ENCODE data around the gene SLCO3A1.

SLCO3A1 gene

DNA sequence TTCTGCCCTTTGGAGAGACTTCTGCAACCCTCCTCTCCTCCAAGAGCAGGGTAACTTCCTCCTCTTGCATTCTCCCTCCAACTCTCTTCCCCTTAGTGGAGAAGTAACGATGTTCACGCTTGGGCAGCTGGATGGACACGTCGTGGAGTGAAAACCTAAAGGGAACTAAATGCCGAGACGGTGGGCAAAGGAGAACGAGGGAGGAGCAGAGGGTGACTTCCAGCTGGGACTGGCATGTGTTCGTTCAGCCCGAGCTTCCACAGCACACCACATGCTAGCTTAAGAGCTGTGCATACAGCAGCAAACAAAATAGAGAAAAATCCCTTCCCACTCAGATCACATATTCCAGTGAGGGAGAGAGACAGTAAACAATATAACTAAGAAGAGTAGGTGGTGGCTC lies 179.8 kb downstream of the SLCO3A1 start:
- Histone ChIP-seq H3K36me3 (no peaks in the 10 kb centered on the region), H3K27me3 (no peaks in the 10 kb centered on the region), H3K4me1 (peaks cover 8% of the 10 kb centered on the region), H3K4me3 (ENCODE audit: low read depth, low read length) (no peak overlapping the region), H3K9me3 (no peaks in the 10 kb centered on the region)
- TF ChIP-seq, protein P1, sequence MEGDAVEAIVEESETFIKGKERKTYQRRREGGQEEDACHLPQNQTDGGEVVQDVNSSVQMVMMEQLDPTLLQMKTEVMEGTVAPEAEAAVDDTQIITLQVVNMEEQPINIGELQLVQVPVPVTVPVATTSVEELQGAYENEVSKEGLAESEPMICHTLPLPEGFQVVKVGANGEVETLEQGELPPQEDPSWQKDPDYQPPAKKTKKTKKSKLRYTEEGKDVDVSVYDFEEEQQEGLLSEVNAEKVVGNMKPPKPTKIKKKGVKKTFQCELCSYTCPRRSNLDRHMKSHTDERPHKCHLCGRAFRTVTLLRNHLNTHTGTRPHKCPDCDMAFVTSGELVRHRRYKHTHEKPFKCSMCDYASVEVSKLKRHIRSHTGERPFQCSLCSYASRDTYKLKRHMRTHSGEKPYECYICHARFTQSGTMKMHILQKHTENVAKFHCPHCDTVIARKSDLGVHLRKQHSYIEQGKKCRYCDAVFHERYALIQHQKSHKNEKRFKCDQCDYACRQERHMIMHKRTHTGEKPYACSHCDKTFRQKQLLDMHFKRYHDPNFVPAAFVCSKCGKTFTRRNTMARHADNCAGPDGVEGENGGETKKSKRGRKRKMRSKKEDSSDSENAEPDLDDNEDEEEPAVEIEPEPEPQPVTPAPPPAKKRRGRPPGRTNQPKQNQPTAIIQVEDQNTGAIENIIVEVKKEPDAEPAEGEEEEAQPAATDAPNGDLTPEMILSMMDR (IDR thresholded peaks at IDR 0.05; ENCODE audit: low read depth, low read length) = no peak
- DNase-seq = no peak

DNA sequence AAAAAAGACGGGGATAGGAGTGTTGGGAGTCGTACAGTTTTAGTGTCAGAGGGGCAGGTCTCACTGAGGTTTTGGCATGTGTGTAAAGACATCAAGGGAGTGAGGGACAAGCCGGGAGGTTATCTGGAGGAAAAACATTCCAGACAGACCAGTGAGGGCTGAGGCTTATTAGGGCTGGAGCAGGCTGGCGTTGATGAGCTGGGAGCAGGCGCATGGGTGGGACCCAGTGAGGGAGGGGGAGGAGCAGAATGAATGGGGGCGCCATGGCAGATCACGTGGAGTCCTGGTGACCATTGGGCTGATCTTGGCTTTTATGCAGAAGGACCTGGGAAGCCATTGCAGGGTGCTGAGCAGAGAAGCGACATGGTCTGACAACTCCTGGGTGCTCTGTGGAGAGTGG lies 180.2 kb downstream of the SLCO3A1 start:
- no peak for DNase-seq
- no peak overlapping the region for H3K4me3 ChIP-seq (ENCODE audit: low read depth, low read length)
- TF ChIP-seq, protein P1 (IDR thresholded peaks at IDR 0.05; ENCODE audit: low read depth, low read length) = no peak
- H3K9me3 ChIP-seq = no peaks in the 10 kb centered on the region
- H3K36me3 ChIP-seq = no peaks in the 10 kb centered on the region
- H3K4me1 ChIP-seq = peaks cover 4% of the 10 kb centered on the region
- H3K27me3 ChIP-seq = no peaks in the 10 kb centered on the region

DNA sequence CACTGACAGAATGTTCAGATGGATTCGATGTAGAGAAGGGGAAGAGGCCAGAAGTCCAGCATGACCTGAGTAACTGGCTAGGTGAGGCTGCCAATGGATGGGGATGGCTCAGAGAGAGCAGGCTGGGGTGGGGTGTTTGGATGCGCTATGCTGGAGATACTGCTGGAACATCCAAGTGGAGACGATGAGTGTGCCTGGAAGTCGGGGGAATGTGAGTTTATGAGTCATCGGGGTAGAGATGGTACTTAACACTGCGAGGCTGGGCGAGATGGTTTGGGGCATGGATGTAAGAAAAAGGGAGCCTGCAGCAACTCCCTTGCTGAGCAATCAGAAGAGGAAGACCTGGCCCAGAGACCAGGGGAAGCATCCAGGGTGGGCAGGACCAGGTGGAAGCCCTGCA lies 180.7 kb downstream of the SLCO3A1 start:
- H3K9me3 ChIP-seq = no peaks in the 10 kb centered on the region
- TF ChIP-seq, protein P1 (IDR thresholded peaks at IDR 0.05; ENCODE audit: low read depth, low read length) = no peak
- H3K4me3 ChIP-seq (ENCODE audit: low read depth, low read length) = no peak overlapping the region
- H3K27me3 ChIP-seq = no peaks in the 10 kb centered on the region
- peaks cover 2% of the 10 kb centered on the region for H3K4me1 ChIP-seq
- DNase-seq = no peak
- no peaks in the 10 kb centered on the region for H3K36me3 ChIP-seq

DNA sequence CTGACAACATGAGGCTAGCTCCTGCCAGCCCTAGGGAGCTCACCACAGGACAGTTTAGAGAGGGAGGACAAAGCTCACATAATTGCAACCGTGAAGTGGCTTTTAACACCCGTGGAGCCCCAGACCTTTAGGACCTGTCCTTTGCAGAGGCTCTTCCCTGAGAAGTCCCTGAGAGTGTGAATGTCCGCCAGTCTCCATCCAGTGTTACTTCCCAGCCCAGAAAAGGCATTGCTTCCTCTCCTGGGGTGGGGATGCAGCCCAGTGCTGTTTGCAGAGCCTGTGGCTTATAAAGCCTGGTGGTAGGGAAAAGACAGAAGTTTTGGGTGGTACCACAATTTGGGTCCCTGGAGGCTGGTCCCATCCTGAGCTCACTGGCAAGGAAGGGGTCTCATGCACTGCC lies 182.0 kb downstream of the SLCO3A1 start:
- Histone ChIP-seq H3K4me1 (no peaks in the 10 kb centered on the region), H3K36me3 (no peaks in the 10 kb centered on the region), H3K27me3 (no peaks in the 10 kb centered on the region), H3K9me3 (no peaks in the 10 kb centered on the region), H3K4me3 (ENCODE audit: low read depth, low read length) (no peak overlapping the region)
- TF ChIP-seq, protein P1 (IDR thresholded peaks at IDR 0.05; ENCODE audit: low read depth, low read length) = no peak
- DNase-seq = no peak

DNA sequence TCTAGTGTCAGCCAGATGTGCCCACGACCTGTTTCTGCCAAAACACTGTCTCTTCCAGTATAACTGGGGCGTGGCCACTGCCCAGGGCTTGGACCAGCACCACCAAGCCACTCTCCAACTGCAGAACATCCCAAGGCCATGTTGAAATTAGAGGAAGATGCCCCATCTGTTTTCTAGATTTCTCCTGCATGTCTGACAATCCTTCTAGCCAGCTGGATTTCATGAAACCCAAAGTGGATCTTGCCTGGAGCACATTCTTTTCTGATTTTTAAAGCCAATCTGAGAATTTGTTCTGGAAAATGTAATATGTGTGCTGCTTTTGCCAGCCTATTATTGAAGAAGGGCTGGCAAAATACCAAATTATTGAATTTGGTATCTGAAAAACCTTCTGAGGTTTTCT lies 182.5 kb downstream of the SLCO3A1 start:
- Histone ChIP-seq H3K4me1 (no peaks in the 10 kb centered on the region), H3K27me3 (no peaks in the 10 kb centered on the region), H3K9me3 (no peaks in the 10 kb centered on the region), H3K4me3 (ENCODE audit: low read depth, low read length) (no peak overlapping the region), H3K36me3 (no peaks in the 10 kb centered on the region)
- DNase-seq = no peak
- TF ChIP-seq, protein P1 (IDR thresholded peaks at IDR 0.05; ENCODE audit: low read depth, low read length) = no peak

DNA sequence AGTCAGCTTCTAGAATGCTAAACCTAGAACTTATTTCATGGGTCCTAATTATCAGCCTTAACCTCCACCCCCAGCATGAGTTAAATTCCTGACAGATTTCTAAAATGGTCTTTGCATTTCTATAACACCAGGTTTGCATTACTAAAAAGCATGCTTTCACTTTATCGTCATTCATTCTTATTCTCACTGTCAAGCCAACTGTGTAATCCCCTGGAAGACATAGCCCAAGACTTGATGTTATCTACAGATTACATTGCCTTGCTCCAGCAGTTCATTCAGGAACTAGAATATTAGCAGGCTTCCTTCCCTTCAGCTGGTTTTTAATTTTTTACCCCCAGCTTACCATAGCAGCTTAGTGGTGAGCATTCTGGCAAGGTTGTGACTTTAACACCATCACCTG lies 184.0 kb downstream of the SLCO3A1 start:
- Histone ChIP-seq H3K4me1 (no peaks in the 10 kb centered on the region), H3K4me3 (ENCODE audit: low read depth, low read length) (no peak overlapping the region), H3K27me3 (no peaks in the 10 kb centered on the region), H3K9me3 (no peaks in the 10 kb centered on the region), H3K36me3 (no peaks in the 10 kb centered on the region)
- TF ChIP-seq, protein P1 (IDR thresholded peaks at IDR 0.05; ENCODE audit: low read depth, low read length) = no peak
- no peak for DNase-seq
